ENCODE data around the gene OIT3. TPM values are rescaled to one million over a fixed set of nuclear protein-coding genes. Genes with fewer than 3 reads are reported as not detected.

OIT3 gene
- total and polyA plus RNA-seq, 8 donors = 0.05 to 2.0 (median 0.45) TPM; not detected in 3

DNA sequence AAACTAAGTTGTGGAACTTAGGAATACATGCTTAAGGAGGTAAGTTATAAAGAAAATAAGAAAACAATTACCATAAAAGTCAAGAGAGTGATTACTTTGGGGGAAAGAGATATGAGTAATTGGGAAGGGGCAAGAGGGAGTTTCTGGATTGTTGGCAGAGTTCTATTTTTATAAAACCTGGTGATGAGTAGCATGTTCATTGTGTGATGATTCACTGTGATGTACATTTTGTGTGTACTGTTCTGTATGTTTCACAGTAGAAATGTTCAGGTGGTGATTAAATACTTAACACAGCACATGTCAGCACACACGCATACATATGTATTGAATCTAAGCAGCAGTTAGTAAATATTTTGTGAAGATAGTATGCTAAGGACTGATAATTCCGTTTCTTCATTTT lies 9.7 kb upstream of the OIT3 start:
- TF ChIP-seq, protein P1, sequence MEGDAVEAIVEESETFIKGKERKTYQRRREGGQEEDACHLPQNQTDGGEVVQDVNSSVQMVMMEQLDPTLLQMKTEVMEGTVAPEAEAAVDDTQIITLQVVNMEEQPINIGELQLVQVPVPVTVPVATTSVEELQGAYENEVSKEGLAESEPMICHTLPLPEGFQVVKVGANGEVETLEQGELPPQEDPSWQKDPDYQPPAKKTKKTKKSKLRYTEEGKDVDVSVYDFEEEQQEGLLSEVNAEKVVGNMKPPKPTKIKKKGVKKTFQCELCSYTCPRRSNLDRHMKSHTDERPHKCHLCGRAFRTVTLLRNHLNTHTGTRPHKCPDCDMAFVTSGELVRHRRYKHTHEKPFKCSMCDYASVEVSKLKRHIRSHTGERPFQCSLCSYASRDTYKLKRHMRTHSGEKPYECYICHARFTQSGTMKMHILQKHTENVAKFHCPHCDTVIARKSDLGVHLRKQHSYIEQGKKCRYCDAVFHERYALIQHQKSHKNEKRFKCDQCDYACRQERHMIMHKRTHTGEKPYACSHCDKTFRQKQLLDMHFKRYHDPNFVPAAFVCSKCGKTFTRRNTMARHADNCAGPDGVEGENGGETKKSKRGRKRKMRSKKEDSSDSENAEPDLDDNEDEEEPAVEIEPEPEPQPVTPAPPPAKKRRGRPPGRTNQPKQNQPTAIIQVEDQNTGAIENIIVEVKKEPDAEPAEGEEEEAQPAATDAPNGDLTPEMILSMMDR (IDR thresholded peaks at IDR 0.05) = no peak
- no peak for TF ChIP-seq POLR2A (IDR thresholded peaks at IDR 0.05)
- no peak for TF ChIP-seq EP300 (IDR thresholded peaks at IDR 0.05)
- no peak for TF ChIP-seq POLR2AphosphoS5 (IDR thresholded peaks at IDR 0.05)
- no peak overlapping the region for H3K27ac ChIP-seq
- peaks cover 17 to 66% (median 60%) of the 10 kb centered on the region in 4 donors for H3K36me3 ChIP-seq
- no peak overlapping the region for H3K4me3 ChIP-seq
- no peaks in the 10 kb centered on the region for H3K27me3 ChIP-seq
- no peaks in the 10 kb centered on the region for H3K9me3 ChIP-seq
- DNase-seq = no peak
- no peaks in the 10 kb centered on the region for H3K4me1 ChIP-seq
- WGBS, 5 donors = 78 to 90% (median 83%) methylated on average over 2 of the region's 2 CpGs
- intact Hi-C loops (cut with DNase I; ENCODE audit: low total_unique reads) = no loop called here

DNA sequence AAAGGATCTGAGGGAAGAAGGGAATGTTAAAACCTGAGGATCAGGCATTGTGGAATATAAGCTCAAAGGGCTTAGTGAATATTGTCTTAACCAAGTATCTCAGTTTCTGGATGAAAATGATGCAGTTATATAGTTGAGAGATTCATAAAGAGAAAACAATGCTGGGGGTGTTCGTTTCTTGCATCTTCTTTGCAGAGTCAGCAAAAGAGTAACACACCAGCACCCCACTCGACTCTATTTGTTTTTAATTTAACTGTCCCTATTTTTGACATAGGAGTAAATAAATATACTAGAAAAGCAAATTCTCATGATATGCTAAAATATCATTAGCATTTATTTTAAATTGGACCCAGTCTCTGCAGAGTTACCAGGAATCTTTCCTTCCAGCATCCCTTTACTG lies 7.6 kb upstream of the OIT3 start:
- H3K27me3 ChIP-seq = no peaks in the 10 kb centered on the region
- no peak overlapping the region for H3K4me3 ChIP-seq
- H3K36me3 ChIP-seq = peaks cover 10 to 54% (median 52%) of the 10 kb centered on the region in 4 donors
- H3K27ac ChIP-seq = no peak overlapping the region
- DNase-seq = no peak
- intact Hi-C loops (cut with DNase I; ENCODE audit: low total_unique reads) = no loop called here
- no peaks in the 10 kb centered on the region for H3K4me1 ChIP-seq
- H3K9me3 ChIP-seq = no peaks in the 10 kb centered on the region
- WGBS, 5 donors = 85 to 94% (median 90%) methylated on average over 2 of the region's 2 CpGs
- TF ChIP-seq POLR2AphosphoS5 (IDR thresholded peaks at IDR 0.05) (no peak), POLR2A (IDR thresholded peaks at IDR 0.05) (no peak), EP300 (IDR thresholded peaks at IDR 0.05) (no peak)
- TF ChIP-seq, protein P1 (IDR thresholded peaks at IDR 0.05) = no peak

DNA sequence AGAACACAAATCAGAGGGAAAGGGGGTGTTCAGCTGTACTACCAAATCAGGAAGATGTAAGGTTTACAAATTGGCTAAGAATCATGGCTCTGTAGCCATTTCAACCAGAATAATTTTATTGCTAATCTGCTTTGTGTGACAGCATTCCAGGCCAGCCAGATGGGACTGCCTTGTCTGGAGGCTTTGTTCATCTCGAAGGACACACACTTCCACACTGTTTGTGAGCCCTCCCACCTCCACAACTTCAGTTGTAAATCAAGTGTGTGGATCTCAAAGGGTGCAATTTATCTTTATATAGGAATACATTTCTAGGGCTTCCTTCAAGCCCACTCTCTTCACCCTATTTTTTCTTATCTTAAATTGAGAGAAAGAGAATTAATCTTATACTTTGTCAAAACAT lies 6.9 kb upstream of the OIT3 start:
- Histone ChIP-seq H3K4me3 (no peak overlapping the region), H3K27ac (no peak overlapping the region), H3K4me1 (no peaks in the 10 kb centered on the region), H3K36me3 (peaks cover 10 to 54% (median 52%) of the 10 kb centered on the region in 4 donors), H3K9me3 (no peaks in the 10 kb centered on the region), H3K27me3 (no peaks in the 10 kb centered on the region)
- TF ChIP-seq POLR2AphosphoS5 (IDR thresholded peaks at IDR 0.05) (no peak), EP300 (IDR thresholded peaks at IDR 0.05) (no peak), POLR2A (IDR thresholded peaks at IDR 0.05) (no peak)
- intact Hi-C loops (cut with DNase I; ENCODE audit: low total_unique reads) = no loop called here
- DNase-seq = no peak
- 68 to 89% (median 80%) methylated on average over 1 of the region's 1 CpG for WGBS, 5 donors

DNA sequence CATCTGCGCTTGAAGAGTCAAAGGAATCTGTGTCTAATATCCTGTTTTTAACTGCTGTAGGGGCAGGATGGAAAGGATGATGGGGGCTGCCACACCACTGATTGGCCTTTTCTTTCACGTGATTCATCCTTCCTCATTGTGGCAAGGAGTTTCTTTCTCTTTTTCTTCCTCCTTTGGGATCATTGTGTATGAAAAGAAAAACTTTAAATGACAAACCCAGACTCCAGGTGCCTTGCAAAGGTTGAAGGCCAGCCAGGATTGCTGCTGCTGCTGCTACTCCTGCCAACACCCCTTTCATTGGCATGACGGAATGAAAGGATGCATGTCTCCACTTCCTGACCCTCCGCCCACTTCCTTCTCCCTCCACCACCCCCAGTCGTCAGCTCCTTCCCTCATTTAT lies 6.5 kb upstream of the OIT3 start:
- no peaks in the 10 kb centered on the region for H3K9me3 ChIP-seq
- peaks cover 10 to 54% (median 52%) of the 10 kb centered on the region in 4 donors for H3K36me3 ChIP-seq
- 55 to 79% (median 62%) methylated on average over 5 of the region's 5 CpGs for WGBS, 5 donors
- no peak overlapping the region for H3K4me3 ChIP-seq
- peak in 1 of 2 donors; percentile 15 for DNase-seq
- TF ChIP-seq POLR2A (IDR thresholded peaks at IDR 0.05) = no peak
- TF ChIP-seq EP300 (IDR thresholded peaks at IDR 0.05) = no peak
- TF ChIP-seq, protein P1 (IDR thresholded peaks at IDR 0.05) = no peak
- TF ChIP-seq POLR2AphosphoS5 (IDR thresholded peaks at IDR 0.05) = no peak
- intact Hi-C loops (cut with DNase I; ENCODE audit: low total_unique reads) = no loop called here
- no peak overlapping the region for H3K27ac ChIP-seq
- H3K27me3 ChIP-seq = no peaks in the 10 kb centered on the region
- H3K4me1 ChIP-seq = no peaks in the 10 kb centered on the region

DNA sequence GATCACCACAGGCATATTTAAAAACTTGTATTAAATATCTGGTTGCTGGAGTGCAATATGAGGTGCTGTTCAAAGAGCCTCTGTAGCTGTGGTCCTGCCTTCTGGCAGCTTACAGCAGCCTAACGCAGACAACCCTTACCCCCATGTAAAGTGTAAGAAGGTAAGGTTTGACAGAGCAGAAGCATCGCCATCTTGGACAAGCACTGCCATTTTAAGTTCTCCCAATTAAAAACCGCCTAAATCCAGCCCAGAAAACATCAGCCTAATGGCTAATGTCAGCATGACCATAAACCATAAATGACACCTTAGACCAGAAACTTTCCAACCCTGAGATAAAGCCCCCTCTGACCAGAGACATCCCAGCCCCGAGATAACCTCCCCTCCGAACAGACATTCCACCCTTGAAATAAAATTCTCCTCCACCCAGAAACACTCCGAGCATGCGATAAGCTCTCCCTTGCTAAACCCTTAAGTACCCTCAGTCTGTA lies 5.3 kb upstream of the OIT3 start:
- intact Hi-C loops (cut with DNase I; ENCODE audit: low total_unique reads) = no loop called here
- no peak for TF ChIP-seq POLR2AphosphoS5 (IDR thresholded peaks at IDR 0.05)
- TF ChIP-seq, protein P1 (IDR thresholded peaks at IDR 0.05) = no peak
- no peak for TF ChIP-seq POLR2A (IDR thresholded peaks at IDR 0.05)
- TF ChIP-seq EP300 (IDR thresholded peaks at IDR 0.05) = no peak
- WGBS, 5 donors = 91 to 96% (median 94%) methylated on average over 7 of the region's 7 CpGs
- Histone ChIP-seq H3K36me3 (peaks cover 10 to 54% (median 52%) of the 10 kb centered on the region in 4 donors), H3K4me3 (no peak overlapping the region), H3K27ac (no peak overlapping the region), H3K27me3 (no peaks in the 10 kb centered on the region), H3K4me1 (no peaks in the 10 kb centered on the region), H3K9me3 (no peaks in the 10 kb centered on the region)
- no peak for DNase-seq
